Nephron (organoid): Measurements from ENCODE around the gene DNAJA2.
"Not testable (repeated sequence)": the region's sequence is repeated elsewhere in the genome, so short reads cannot be mapped to it uniquely, and the experiment has no call there.

Source experiments
- H3K27ac Mint-ChIP-seq, 3 experiments: 2 replicates each; pipeline ENCODE4 v1.8.0; 2020; ENCODE audit warnings: mixed read lengths in 3 of 3, mild to moderate bottlenecking in 2 of 3, moderate library complexity in 1 of 3
- H3K27me3 Mint-ChIP-seq: 2 replicates; pipeline ENCODE4 v1.8.0; 2021; ENCODE audit warnings: low read depth, mild to moderate bottlenecking, moderate library complexity, mixed read lengths
- H3K36me3 Mint-ChIP-seq: 2 replicates; pipeline ENCODE4 v1.8.0; 2020; ENCODE audit warnings: low read depth, mixed read lengths
- H3K4me1 Mint-ChIP-seq: 2 replicates; pipeline ENCODE4 v1.8.0; 2020; ENCODE audit warnings: mixed read lengths
- H3K4me3 Mint-ChIP-seq, 3 experiments: 2 replicates each; pipeline ENCODE4 v1.8.0; 2020; ENCODE audit warnings: mild to moderate bottlenecking in 3 of 3, mixed read lengths in 3 of 3, moderate library complexity in 2 of 3
- H3K9me3 Mint-ChIP-seq: 2 replicates; pipeline ENCODE4 v1.8.0; 2020; ENCODE audit warnings: mixed read lengths
- TF ChIP-seq, protein P1 (sequence below), 3 experiments: fragments of 200-600 bp; sonication (generic); IDR thresholded peaks; one replicate each; pipeline ENCODE4 v1.5.0; 2021; ENCODE audit warnings: antibody characterized with exemption in 3 of 3; ENCODE audit not compliant: unreplicated experiment in 3 of 3

DNAJA2 gene

GRCh38 chr16:47013910-47014309 is 40.4 kb upstream of the DNAJA2 start:
- Mint-ChIP-seq H3K36me3 (no peaks in the 10 kb centered on the region), H3K27me3 (peaks cover 13% of the 10 kb centered on the region), H3K4me1 (no peaks in the 10 kb centered on the region), H3K27ac (no peak overlapping the region), H3K4me3 (no peak overlapping the region), H3K9me3 (no peaks in the 10 kb centered on the region)
- TF ChIP-seq, protein P1, sequence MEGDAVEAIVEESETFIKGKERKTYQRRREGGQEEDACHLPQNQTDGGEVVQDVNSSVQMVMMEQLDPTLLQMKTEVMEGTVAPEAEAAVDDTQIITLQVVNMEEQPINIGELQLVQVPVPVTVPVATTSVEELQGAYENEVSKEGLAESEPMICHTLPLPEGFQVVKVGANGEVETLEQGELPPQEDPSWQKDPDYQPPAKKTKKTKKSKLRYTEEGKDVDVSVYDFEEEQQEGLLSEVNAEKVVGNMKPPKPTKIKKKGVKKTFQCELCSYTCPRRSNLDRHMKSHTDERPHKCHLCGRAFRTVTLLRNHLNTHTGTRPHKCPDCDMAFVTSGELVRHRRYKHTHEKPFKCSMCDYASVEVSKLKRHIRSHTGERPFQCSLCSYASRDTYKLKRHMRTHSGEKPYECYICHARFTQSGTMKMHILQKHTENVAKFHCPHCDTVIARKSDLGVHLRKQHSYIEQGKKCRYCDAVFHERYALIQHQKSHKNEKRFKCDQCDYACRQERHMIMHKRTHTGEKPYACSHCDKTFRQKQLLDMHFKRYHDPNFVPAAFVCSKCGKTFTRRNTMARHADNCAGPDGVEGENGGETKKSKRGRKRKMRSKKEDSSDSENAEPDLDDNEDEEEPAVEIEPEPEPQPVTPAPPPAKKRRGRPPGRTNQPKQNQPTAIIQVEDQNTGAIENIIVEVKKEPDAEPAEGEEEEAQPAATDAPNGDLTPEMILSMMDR (IDR thresholded peaks at IDR 0.05; ENCODE audit: unreplicated experiment in 3 of 3): no peak

DNA sequence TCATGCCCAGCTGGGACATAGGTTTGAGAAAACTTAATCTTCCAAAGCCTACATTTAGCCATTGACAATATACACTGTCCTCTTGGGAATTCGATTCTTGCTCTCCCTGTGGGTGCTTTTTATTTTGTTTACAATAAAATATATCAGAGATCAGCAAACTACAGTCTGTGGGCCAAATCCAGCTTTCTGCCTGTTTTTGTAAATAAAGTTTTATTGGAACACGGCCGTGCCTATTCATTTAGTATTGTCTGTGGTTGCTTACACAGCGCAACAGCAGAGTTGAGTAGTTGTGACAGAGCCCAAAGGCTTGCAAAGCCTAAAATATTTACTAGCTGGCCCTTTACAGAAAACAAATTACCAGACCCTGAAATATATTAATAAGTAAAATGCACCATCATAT is 39.7 kb upstream of the DNAJA2 start:
- H3K36me3 Mint-ChIP-seq: no peaks in the 10 kb centered on the region
- H3K4me3 Mint-ChIP-seq: no peak overlapping the region
- H3K9me3 Mint-ChIP-seq: no peaks in the 10 kb centered on the region
- no peaks in the 10 kb centered on the region for H3K4me1 Mint-ChIP-seq
- peaks cover 9% of the 10 kb centered on the region for H3K27me3 Mint-ChIP-seq
- no peak overlapping the region for H3K27ac Mint-ChIP-seq
- TF ChIP-seq, protein P1 (IDR thresholded peaks at IDR 0.05; ENCODE audit: unreplicated experiment in 3 of 3): no peak

GRCh38 chr16:47010812-47011211 is 37.3 kb upstream of the DNAJA2 start:
- H3K27me3 Mint-ChIP-seq, H3K4me3 Mint-ChIP-seq, H3K27ac Mint-ChIP-seq, H3K4me1 Mint-ChIP-seq, H3K9me3 Mint-ChIP-seq, H3K36me3 Mint-ChIP-seq: not testable (repeated sequence)

DNA sequence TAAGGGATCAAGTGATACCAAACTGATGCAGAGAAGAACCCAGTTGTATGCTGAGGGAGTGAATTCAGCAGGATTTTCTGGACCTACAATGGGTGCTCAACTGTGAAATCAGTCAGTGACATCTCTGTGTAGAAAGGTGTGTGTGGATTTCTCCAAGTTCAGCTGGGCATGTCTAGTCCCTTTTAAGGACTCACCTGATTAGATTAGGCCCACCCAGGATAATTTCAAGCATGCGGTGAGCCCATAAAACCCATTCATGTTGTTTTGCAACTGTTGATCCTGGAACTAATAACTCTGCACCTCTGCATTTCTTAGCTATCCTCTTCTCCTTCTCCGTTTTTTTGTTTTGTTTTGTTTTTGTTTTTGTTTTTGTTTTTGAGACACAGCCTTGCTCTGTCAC is 35.1 kb upstream of the DNAJA2 start:
- TF ChIP-seq, protein P1 (IDR thresholded peaks at IDR 0.05; ENCODE audit: unreplicated experiment in 3 of 3): no peak
- H3K4me1 Mint-ChIP-seq: no peaks in the 10 kb centered on the region
- H3K9me3 Mint-ChIP-seq: no peaks in the 10 kb centered on the region
- H3K4me3 Mint-ChIP-seq: no peak overlapping the region
- no peaks in the 10 kb centered on the region for H3K36me3 Mint-ChIP-seq
- H3K27ac Mint-ChIP-seq: no peak overlapping the region
- peaks cover 4% of the 10 kb centered on the region for H3K27me3 Mint-ChIP-seq

DNA sequence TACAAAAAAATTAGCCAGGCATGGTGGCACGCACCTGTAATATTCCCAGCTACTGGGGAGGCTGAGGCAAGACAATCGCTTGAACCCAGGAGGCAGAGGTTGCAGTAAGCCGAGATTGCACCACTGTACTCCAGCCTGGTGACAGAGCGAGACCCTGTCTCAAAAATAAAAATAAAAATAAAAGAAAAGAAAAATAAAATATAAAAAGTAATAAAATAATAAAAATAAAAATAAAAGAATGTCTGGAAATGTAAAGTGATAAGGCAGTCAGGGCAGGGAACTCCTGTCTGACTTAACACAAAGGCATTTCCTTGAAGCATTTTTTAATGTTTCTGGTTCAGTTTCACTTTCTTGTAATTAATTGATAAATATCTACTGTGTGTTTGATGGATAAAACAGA is 34.7 kb upstream of the DNAJA2 start:
- Mint-ChIP-seq H3K36me3 (no peaks in the 10 kb centered on the region), H3K4me3 (no peak overlapping the region), H3K27ac (no peak overlapping the region), H3K4me1 (no peaks in the 10 kb centered on the region), H3K9me3 (no peaks in the 10 kb centered on the region), H3K27me3 (peaks cover 4% of the 10 kb centered on the region)
- TF ChIP-seq, protein P1 (IDR thresholded peaks at IDR 0.05; ENCODE audit: unreplicated experiment in 3 of 3): no peak

DNA sequence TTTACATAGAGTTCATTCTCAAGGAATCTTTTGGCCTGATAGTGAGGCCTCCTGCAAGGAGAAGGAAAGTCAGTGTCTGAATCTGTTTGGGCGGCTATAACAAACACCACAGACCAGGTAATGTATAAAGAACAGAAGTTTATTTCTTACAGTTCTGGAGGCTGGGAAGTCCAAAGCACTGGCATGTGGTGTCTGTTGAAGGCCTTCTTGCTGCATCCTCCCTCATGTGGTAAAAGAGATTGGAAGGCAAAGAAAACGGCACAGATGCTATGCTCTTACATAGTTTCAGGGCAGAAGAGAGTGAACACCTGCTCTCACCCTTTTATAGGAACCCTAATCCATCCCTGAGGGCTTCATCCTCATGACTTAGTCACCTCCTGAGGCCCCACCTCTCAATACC is 31.2 kb upstream of the DNAJA2 start:
- H3K4me3 Mint-ChIP-seq: no peak overlapping the region
- TF ChIP-seq, protein P1 (IDR thresholded peaks at IDR 0.05; ENCODE audit: unreplicated experiment in 3 of 3): no peak
- peaks cover 4% of the 10 kb centered on the region for H3K27me3 Mint-ChIP-seq
- peaks cover 2% of the 10 kb centered on the region for H3K9me3 Mint-ChIP-seq
- no peaks in the 10 kb centered on the region for H3K4me1 Mint-ChIP-seq
- H3K27ac Mint-ChIP-seq: no peak overlapping the region
- no peaks in the 10 kb centered on the region for H3K36me3 Mint-ChIP-seq

GRCh38 chr16:47000066-47000465 is 26.6 kb upstream of the DNAJA2 start:
- H3K27ac Mint-ChIP-seq, H3K4me3 Mint-ChIP-seq, H3K4me1 Mint-ChIP-seq, H3K9me3 Mint-ChIP-seq, H3K36me3 Mint-ChIP-seq, H3K27me3 Mint-ChIP-seq: not testable (repeated sequence)
